Mesenchymal stem cell (in vitro differentiated cells and primary cell): Measurements from ENCODE around the gene PPP1R3D.

Experiments
- DNase-seq: peaks from one replicate; pipeline ENCODE4 v3.0.0-alpha.2; 2013
- H2AFZ ChIP-seq: one replicate; pipeline ENCODE4 v1.6.1; 2013; ENCODE audit warnings: low read depth, mild to moderate bottlenecking, control low read depth, inconsistent platforms, low read length, moderate library complexity
- H2AK5ac ChIP-seq: 2 replicates; pipeline ENCODE4 v1.6.1; 2013; ENCODE audit warnings: low read length, moderate library complexity, mild to moderate bottlenecking, inconsistent platforms; ENCODE audit not compliant: severe bottlenecking
- H2BK120ac ChIP-seq: one replicate; pipeline ENCODE4 v1.6.1; 2013; ENCODE audit warnings: low read depth, mild to moderate bottlenecking, inconsistent platforms, low read length, moderate library complexity
- H2BK12ac ChIP-seq, 2 experiments: one replicate each; pipeline ENCODE4 v1.6.1; 2013; ENCODE audit warnings: inconsistent platforms in 2 of 2, low read length in 2 of 2, mild to moderate bottlenecking in 2 of 2, moderate library complexity in 2 of 2, control low read depth in 1 of 2
- H2BK15ac ChIP-seq: one replicate; pipeline ENCODE4 v1.6.1; 2013; ENCODE audit warnings: mild to moderate bottlenecking, low read depth, inconsistent platforms; ENCODE audit not compliant: poor library complexity, severe bottlenecking
- H2BK5ac ChIP-seq: 2 replicates; pipeline ENCODE4 v1.6.1; 2013; ENCODE audit warnings: low read depth, mild to moderate bottlenecking, low read length, control low read depth, inconsistent platforms; ENCODE audit not compliant: poor library complexity, severe bottlenecking
- H3K14ac ChIP-seq, 2 experiments: one replicate each; pipeline ENCODE4 v1.6.1; 2013; ENCODE audit warnings: inconsistent platforms in 2 of 2, low read length in 2 of 2, control low read depth in 1 of 2, mild to moderate bottlenecking in 1 of 2, moderate library complexity in 1 of 2
- H3K18ac ChIP-seq, 2 experiments: one replicate each; pipeline ENCODE4 v1.6.1; 2013; ENCODE audit warnings: inconsistent platforms in 2 of 2, low read length in 2 of 2, control low read depth in 1 of 2, low read depth in 1 of 2, mild to moderate bottlenecking in 1 of 2
- H3K23ac ChIP-seq, 2 experiments: one replicate each; pipeline ENCODE4 v1.6.1; 2013; ENCODE audit warnings: inconsistent platforms in 2 of 2, low read length in 2 of 2, mild to moderate bottlenecking in 2 of 2, moderate library complexity in 2 of 2, control low read depth in 1 of 2
- H3K27ac ChIP-seq: 2 replicates; pipeline ENCODE4 v1.5.1; 2013; ENCODE audit warnings: mild to moderate bottlenecking, moderate library complexity, low read length, control low read depth, inconsistent platforms; ENCODE audit not compliant: poor library complexity, severe bottlenecking
- H3K27me3 ChIP-seq, 2 experiments: 2 replicates each; pipeline versions ENCODE4 v1.6.1 to v1.7.0; 2013; ENCODE audit warnings: low read length in 2 of 2, mild to moderate bottlenecking in 2 of 2, moderate library complexity in 2 of 2, control low read depth in 1 of 2, inconsistent platforms in 1 of 2; ENCODE audit not compliant: control insufficient read depth in 1 of 2, insufficient read depth in 1 of 2
- H3K36me3 ChIP-seq, 2 experiments: 2 replicates each; pipeline versions ENCODE4 v1.6.1 to v1.7.0; 2013; ENCODE audit warnings: low read length in 2 of 2, control low read depth in 1 of 2, inconsistent platforms in 1 of 2, low read depth in 1 of 2, mild to moderate bottlenecking in 1 of 2; ENCODE audit not compliant: insufficient read depth in 2 of 2, control insufficient read depth in 1 of 2
- H3K4ac ChIP-seq, 2 experiments: one replicate each; pipeline ENCODE4 v1.6.1; 2013; ENCODE audit warnings: inconsistent platforms in 2 of 2, low read length in 2 of 2, mild to moderate bottlenecking in 2 of 2, moderate library complexity in 2 of 2, control low read depth in 1 of 2, low read depth in 1 of 2
- H3K4me1 ChIP-seq: 2 replicates; pipeline ENCODE4 v1.6.1; 2013; ENCODE audit warnings: low read depth, low read length, control low read depth; ENCODE audit not compliant: control insufficient read depth, insufficient read depth
- H3K4me2 ChIP-seq: 2 replicates; pipeline ENCODE4 v1.6.1; 2013; ENCODE audit warnings: low read length, mild to moderate bottlenecking, inconsistent platforms; ENCODE audit not compliant: poor library complexity, severe bottlenecking
- H3K4me3 ChIP-seq, 2 experiments: 2 replicates each; pipeline versions ENCODE4 v1.5.1 to v1.7.0; 2013; ENCODE audit warnings: low read length in 2 of 2, mild to moderate bottlenecking in 2 of 2, control low read depth in 1 of 2, low read depth in 1 of 2; ENCODE audit not compliant: insufficient read depth in 1 of 2
- H3K79me1 ChIP-seq: replicated peaks from 2 replicates; pipeline ENCODE4 v1.6.1; 2013; ENCODE audit warnings: mild to moderate bottlenecking, control low read depth, low read length, inconsistent platforms; ENCODE audit not compliant: poor library complexity, severe bottlenecking
- H3K9ac ChIP-seq: 2 replicates; pipeline ENCODE4 v1.7.0; 2013; ENCODE audit warnings: mild to moderate bottlenecking, low read length, moderate library complexity
- H3K9me3 ChIP-seq: 2 replicates; pipeline ENCODE4 v1.7.0; 2013; ENCODE audit warnings: mild to moderate bottlenecking, low read length; ENCODE audit not compliant: control insufficient read depth
- H4K8ac ChIP-seq: one replicate; pipeline ENCODE4 v1.6.1; 2013; ENCODE audit warnings: inconsistent platforms, mild to moderate bottlenecking, low read length, moderate library complexity
- H4K91ac ChIP-seq: one replicate; pipeline ENCODE4 v1.6.1; 2013; ENCODE audit warnings: mild to moderate bottlenecking, low read length, inconsistent platforms
- WGBS: methylation state at CpG from one replicate; pipeline ENCODE4 v1.1.7; 2013; ENCODE audit warnings: mixed read lengths; 5-methylcytosine and 5-hydroxymethylcytosine counted together

Gene PPP1R3D

GRCh38 chr20:59948828-59949720 lies 9.0 kb upstream of the PPP1R3D start:
- Histone ChIP-seq H3K4me3 (no peak overlapping the region), H2BK15ac (no peak overlapping the region), H2BK5ac (no peak overlapping the region), H3K9me3 (no peaks in the 10 kb centered on the region), H2BK12ac (no peak overlapping the region), H3K27ac (no peak overlapping the region), H3K14ac (no peak overlapping the region), H3K4me1 (no peaks in the 10 kb centered on the region), H2AK5ac (no peak overlapping the region), H4K8ac (no peak overlapping the region), H3K9ac (peak overlapping the region; percentile 39), H3K27me3 (no peaks in the 10 kb centered on the region), H2BK120ac (no peak overlapping the region), H3K18ac (no peak overlapping the region), H3K36me3 (peaks cover 5 to 22% of the 10 kb centered on the region in 2 experiments), H3K4me2 (no peak overlapping the region), H3K79me1 (peaks cover 5% of the 10 kb centered on the region), H4K91ac (no peak overlapping the region), H3K23ac (no peak overlapping the region), H3K4ac (no peak overlapping the region), H2AFZ (no peak overlapping the region)
- 70% methylated on average over 4 of the region's 7 CpGs for WGBS
- DNase-seq, result peak; percentile 65

GRCh38 chr20:59948212-59948611 lies 8.1 kb upstream of the PPP1R3D start:
- H2BK5ac ChIP-seq, result no peak overlapping the region
- H3K14ac ChIP-seq, result no peak overlapping the region
- H3K27ac ChIP-seq, result no peak overlapping the region
- H3K9ac ChIP-seq, result no peak overlapping the region
- H3K18ac ChIP-seq, result no peak overlapping the region
- no peak overlapping the region for H4K8ac ChIP-seq
- no peak overlapping the region for H2BK120ac ChIP-seq
- no peaks in the 10 kb centered on the region for H3K9me3 ChIP-seq
- no peak overlapping the region for H2BK15ac ChIP-seq
- no peak overlapping the region for H2BK12ac ChIP-seq
- no peak overlapping the region for H2AFZ ChIP-seq
- H3K36me3 ChIP-seq, result peaks cover 5 to 31% of the 10 kb centered on the region in 2 experiments
- DNase-seq, result no peak
- no peak overlapping the region for H4K91ac ChIP-seq
- no peak overlapping the region for H3K4me3 ChIP-seq
- H3K4me1 ChIP-seq, result no peaks in the 10 kb centered on the region
- no CpG with 5 or more reads among the region's 1 CpG for WGBS
- H3K4ac ChIP-seq, result no peak overlapping the region
- no peak overlapping the region for H2AK5ac ChIP-seq
- no peak overlapping the region for H3K23ac ChIP-seq
- H3K27me3 ChIP-seq, result no peaks in the 10 kb centered on the region
- H3K4me2 ChIP-seq, result no peak overlapping the region
- H3K79me1 ChIP-seq, result peaks cover 5% of the 10 kb centered on the region

- no peak overlapping the region for H2BK15ac ChIP-seq
- H2BK12ac ChIP-seq, result no peak overlapping the region
- no peaks in the 10 kb centered on the region for H3K4me1 ChIP-seq
These were observed 7.3 kb upstream of the PPP1R3D start for GRCh38 chr20:59947376-59947775.

GRCh38 chr20:59945731-59946130 lies 5.6 kb upstream of the PPP1R3D start:
- Histone ChIP-seq H3K27me3 (no peaks in the 10 kb centered on the region), H3K18ac (no peak overlapping the region), H3K36me3 (peaks cover 5 to 44% of the 10 kb centered on the region in 2 experiments), H3K9ac (peak overlapping the region; percentile 9), H4K91ac (no peak overlapping the region), H4K8ac (no peak overlapping the region), H3K4ac (no peak overlapping the region), H2BK15ac (no peak overlapping the region), H3K23ac (no peak overlapping the region), H2BK5ac (no peak overlapping the region), H3K4me2 (no peak overlapping the region), H3K4me1 (no peaks in the 10 kb centered on the region), H3K14ac (no peak overlapping the region), H2AFZ (no peak overlapping the region), H3K4me3 (no peak overlapping the region), H3K9me3 (no peaks in the 10 kb centered on the region), H3K79me1 (peaks cover 5% of the 10 kb centered on the region), H2AK5ac (no peak overlapping the region), H2BK12ac (no peak overlapping the region), H3K27ac (peak overlapping the region; percentile 36), H2BK120ac (no peak overlapping the region)
- WGBS, result 9% methylated on average over 1 of the region's 2 CpGs
- DNase-seq, result no peak

More at GRCh38 chr20:59947376-59947775, 7.3 kb upstream of the PPP1R3D start:
- Histone ChIP-seq H3K4ac (no peak overlapping the region), H3K9me3 (no peaks in the 10 kb centered on the region), H3K23ac (no peak overlapping the region), H2BK120ac (no peak overlapping the region), H3K4me3 (no peak overlapping the region), H2AFZ (no peak overlapping the region), H2BK5ac (no peak overlapping the region), H2AK5ac (no peak overlapping the region), H3K18ac (no peak overlapping the region), H4K91ac (no peak overlapping the region), H3K79me1 (peaks cover 5% of the 10 kb centered on the region), H4K8ac (no peak overlapping the region), H3K14ac (no peak overlapping the region), H3K27ac (no peak overlapping the region), H3K27me3 (no peaks in the 10 kb centered on the region), H3K36me3 (peaks cover 5 to 39% of the 10 kb centered on the region in 2 experiments), H3K4me2 (no peak overlapping the region), H3K9ac (no peak overlapping the region)
- no peak for DNase-seq
- 96% methylated on average over 7 of the region's 8 CpGs for WGBS
